NOMO-1 treated with DMSO at 0.1 percent for 48 hours (cell line): ENCODE data around the gene HINFP.
"Not testable (repeated sequence)": the region's sequence is repeated elsewhere in the genome, so short reads cannot be mapped to it uniquely, and the experiment has no call there.

Experiments
- DNase-seq: peaks from one replicate; lab custom pipeline; 2025; ENCODE audit not compliant: unreplicated experiment; lab: John Stamatoyannopoulos, UW

HINFP gene

DNA sequence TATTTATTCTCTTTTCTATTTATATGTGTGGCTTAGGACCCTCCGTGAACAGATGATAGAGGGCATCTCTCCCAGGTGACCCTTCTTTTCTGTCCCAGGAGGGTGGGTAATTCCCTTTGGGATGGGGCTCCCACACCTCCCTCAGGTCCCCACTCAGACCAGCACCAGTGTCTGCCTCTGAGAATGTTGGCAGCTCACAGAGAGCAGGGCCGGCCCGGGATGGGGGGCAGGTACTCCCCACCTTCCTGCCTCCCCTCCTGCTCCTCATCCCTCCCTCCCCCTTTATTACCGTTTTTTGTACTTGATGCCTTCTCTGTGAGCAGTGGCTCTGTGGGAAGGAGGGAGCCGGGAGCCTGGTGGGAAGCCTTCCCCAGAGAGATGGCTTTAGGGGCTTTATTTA is 4.8 kb upstream of the HINFP start:
- DNase-seq = no peak

DNA sequence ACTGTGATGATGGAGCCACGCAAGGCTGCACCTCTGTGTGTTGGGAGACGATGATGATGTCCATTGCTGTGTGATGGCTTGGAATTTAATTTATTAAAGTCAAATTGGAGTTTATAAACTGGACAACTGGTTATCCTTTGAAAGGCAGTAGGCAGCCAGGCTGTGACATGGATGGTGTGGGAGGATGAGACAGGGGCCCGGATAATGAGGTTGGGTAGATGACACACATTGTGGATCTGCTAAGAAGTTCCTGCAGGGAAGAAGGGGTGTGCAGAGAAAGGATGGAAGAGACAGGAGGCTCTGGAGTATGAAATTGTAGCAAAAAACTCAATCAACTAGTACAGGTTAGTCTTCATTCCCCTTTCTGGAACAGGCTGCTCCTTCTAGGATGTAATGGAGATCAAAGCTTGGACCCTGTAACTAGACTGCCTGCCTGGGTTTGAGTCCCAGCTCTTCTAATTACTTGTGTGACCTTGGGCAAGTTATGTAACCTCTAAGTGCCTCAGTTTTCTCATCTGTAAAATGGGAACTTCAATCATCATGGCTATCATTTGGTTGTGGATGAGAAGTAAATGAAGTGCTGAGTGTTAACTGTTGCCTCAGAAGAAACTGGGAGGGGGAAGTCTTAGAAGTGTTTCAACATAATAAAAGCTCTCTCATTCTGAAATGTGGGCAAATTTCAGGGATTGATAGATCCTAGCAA is 4.2 kb upstream of the HINFP start:
- DNase-seq = no peak

GRCh38 chr11:119118227-119118626 is 3.2 kb upstream of the HINFP start:
- DNase-seq = no peak

GRCh38 chr11:119118946-119119345 is 2.4 kb upstream of the HINFP start:
- no peak for DNase-seq

- no peak for DNase-seq
Measured at GRCh38 chr11:119120639-119121007, 757 bp upstream of the HINFP start.

DNA sequence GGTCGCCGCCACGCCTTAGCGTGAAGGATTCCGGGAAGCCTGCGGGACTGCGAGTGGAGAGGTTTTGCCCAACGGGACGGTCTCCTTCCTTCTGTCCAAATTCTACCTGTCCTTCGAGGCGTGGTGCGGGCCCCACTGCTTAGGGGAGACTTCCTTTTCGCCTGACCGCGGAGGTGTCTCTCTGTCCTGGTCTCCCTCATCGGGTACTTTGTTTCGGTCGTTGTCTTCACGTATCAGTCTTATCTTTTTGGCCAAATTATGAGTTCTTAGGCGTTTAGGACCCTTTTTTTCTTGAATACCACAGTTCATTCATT is 388 bp downstream of the HINFP start:
- no peak for DNase-seq

- DNase-seq = no peak
Measured at GRCh38 chr11:119125821-119126220, 4.4 kb downstream of the HINFP start.

- DNase-seq = no peak
Measured at GRCh38 chr11:119126675-119127268, 5.4 kb downstream of the HINFP start.

GRCh38 chr11:119130662-119131061 is 9.3 kb downstream of the HINFP start:
- DNase-seq = no peak

DNA sequence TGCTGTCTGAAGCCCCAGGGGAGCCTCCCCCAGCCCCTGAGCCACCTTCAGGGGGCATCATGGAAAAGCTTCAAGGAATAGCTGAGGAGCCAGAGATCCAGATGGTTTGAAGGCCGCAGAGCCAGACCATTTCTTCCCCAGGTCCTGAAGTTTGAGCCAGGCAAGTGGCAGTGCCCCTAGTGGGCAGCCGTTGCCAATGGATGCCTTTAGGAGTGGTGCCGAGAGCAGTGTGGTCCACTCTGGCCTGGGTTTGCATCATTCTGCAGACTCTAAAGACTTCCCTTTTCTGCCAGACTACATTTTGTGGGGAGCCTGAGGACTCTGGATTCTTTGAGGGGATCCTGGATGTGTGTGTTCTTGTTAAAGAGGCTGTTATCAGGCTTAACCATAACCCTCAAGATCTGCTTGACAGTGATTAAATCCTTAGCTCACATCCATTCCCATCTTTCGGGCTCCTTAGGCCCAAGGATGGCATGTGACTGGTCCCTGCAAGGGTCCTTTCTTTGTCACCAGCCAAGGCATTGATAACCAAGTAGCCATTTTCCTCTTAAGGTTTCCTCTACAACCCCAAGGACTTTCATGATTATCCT is 13.1 kb downstream of the HINFP start:
- DNase-seq = peak; percentile 18

DNA sequence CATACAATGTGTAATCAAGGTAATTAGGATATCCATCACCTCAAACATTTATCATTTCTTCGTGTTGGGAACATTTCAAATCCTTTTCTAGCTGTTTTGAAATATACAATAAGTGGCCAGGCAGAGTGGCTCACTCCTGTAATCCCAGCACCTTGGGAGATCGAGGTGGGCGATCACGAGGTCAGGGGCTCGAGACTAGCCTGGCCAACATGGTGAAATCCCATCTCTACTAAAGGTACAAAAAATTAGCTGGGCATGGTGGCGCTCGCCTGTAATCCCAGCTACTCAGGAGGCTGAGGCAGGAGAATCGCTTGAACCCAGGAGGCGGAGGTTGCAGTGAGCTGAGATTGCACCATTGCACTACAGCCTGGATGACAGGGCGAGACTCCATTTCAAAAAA is 17.9 kb downstream of the HINFP start:
- not testable (repeated sequence) for DNase-seq

DNA sequence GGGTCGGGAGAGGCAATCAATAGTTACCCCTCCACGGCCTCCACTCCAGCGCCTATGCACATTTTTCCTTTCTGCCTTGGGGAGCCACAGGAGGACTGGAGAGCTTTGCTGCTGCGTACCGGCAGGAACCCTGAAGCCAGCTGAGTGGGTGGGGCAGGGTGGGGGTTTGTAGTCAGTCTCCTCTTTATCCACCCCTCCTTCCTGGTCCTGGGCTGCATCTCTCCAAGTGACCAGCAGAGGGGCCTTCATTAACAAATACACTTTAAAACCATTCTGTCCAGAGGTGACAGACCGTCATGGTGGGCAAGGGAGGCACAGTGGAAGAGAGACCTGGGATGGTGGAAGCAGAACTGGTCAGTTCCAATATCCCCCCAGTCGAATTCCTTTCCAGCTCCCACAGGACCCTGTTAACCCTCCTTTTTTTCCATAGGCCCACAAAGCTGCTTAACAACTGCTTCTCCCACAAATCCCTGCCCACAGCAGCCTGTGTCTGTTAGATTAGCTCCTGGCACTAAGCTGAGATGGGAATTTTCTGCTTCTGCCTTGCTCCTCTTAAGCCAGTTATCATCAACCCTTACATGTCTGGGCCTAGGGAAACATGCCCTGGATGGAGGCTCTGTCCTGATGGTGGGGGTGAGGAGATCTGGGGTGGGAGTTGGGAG is 23.6 kb downstream of the HINFP start:
- peak; percentile 56 for DNase-seq

GRCh38 chr11:119145551-119145950 is 24.2 kb downstream of the HINFP start:
- no peak for DNase-seq

- DNase-seq = no peak
Measured at GRCh38 chr11:119147604-119148333, 26.4 kb downstream of the HINFP start.

DNA sequence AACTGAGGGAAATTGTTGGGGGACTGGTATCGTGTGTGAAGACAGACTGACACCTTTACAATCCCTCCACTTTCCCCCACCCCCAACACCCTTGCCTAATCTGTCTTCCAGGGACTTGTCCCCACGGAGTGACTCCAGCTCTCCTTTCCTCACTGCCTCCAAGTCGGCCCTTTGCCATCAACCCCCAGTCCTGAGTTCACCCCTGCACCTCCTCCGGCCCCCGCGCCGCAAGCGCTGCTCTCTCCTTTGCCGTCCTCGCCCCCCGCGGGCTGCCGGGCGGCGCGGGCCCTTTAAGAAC is 27.3 kb downstream of the HINFP start:
- DNase-seq = no peak

DNA sequence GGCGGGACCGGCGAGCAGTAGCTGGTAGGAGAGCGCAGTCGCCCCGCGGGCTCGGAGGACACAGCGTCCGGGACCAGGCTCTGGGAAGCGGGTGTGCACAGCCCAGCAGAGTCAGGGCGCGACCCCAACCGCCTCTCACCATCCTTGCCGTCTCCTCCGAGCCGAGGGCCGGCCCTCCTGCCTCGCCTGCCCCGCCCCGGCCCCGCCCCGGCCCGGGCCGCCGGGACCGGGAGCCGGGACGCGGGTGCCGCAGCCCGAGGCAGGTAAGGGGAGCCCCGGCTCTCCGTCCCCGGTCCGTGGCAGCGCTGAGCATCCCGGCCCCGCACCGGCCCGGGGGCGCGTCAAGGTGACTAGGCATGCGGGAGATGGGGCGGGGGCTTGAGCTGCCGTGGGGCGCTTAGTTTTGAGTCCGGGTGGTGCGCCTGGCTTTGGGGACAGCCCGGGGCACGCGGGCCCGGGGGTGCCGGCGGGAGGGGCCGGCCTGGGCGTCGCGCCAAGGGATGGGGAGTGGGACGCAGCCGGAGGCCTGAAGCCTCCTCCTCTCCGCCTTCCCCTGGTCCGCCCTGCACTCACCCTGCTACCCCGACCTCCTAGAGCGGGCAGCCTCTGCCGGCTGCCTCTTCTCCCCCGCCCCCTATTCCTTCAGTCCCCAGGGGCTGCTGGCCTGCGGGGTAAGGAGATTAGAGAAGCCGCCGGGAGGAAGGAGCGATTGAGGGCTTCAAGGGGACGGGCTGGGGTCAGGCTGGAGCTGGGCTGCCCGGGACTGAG is 27.8 kb downstream of the HINFP start, which contains the start of gene ABCG4:
TSS of gene ABCG4 (plus strand) at position 35 of the 768 bp plus-strand sequence. CDS start 914 bp downstream, outside the sequence.
- no peak for DNase-seq

DNA sequence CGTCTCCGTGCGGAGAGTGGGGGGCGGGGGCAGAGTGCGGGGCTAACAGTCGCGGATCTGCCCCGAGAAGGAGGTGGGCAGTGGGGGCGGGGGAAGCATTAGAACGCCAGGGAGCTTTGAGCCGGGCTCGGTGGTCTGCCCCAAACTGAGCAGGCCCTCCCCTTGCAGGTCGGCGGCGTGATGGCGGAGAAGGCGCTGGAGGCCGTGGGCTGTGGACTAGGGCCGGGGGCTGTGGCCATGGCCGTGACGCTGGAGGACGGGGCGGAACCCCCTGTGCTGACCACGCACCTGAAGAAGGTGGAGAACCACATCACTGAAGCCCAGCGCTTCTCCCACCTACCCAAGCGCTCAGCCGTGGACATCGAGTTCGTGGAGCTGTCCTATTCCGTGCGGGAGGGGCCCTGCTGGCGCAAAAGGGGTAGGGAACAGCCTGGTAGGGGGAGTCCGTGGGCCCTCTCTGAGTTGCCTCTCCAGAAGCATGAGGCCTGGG is 28.5 kb downstream of the HINFP start:
- DNase-seq = no peak

DNA sequence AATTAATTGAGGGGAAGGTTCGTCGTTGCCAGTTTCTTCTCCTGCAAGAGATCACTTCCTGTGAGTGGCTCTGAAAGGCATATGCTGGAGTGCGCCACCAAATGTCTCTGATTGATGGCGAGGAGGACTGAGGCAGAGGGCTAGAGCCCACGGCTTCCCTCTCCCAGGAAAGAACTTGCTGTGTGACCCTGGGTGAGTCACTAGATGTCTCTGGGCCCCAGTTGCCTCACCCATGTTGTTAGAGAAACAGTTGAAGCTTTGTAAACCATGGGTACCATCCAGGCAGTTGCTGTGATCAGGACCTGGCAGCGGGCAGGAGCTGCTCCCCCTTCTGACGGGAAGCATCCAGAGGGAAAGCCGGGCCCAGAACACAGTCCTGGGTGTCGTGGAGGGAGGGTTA is 30.7 kb downstream of the HINFP start:
- no peak for DNase-seq

DNA sequence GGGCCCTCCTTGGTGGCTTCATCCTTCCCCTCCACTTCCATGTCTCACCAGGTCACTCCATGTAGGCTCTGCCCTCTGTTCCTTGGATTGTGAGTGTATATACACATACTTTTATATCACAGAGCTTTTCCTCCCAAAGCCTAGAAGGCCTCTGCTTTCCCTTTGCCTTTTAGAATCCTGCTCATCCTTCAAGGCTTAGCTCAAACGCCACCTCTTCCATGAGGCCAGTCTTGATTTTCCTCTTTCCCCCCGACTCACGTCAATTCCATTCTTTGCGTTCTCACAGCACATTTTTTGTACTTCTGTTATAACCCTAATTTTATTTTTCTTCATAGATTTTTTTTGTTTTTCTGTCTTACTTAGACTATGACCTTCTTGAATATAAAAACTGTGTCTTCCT is 31.2 kb downstream of the HINFP start:
- DNase-seq = no peak

DNA sequence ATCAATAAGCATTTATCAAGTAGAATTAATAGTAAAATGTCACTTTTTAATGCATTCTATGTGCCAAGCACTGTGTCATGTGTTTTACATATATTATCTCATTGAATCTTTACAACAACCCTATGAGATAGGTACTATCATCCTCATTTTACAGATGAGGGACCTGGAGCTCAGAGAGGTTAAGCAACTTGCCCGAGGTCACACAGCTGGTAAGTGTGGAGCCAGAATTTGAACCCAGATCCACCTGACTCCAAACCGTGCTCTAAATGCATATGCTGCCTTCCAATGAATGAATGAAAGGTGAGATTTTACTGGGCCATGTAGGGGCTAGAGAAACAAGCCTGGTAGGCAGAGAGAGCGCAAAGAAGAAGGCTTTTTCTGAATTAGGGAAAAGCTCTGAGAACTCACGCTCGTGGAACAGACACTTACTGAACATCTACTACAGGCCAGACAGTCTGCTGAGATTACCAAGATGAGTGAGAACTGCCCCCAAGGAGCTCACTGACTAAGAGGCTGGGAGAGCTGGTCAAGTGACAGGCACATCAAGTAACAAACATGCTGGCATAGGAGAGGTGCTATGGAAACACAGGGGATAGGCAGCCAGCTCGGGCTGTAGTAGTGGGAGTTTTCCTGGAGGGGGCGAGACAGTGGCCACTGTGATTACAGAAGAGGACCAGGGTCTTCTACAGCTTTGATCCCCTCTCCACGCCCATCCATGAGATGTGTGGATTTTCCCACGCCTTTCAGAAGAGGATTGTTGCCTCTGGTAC is 31.9 kb downstream of the HINFP start:
- DNase-seq = no peak
